OCI-LY3 (cell line): ENCODE measurements around the gene LIN28A.

Experiments
- CTCF ChIP-seq: fragments of 200-600, 300-600 bp; sonication (generic); IDR thresholded peaks from 2 replicates; pipeline ENCODE4 v1.5.1; 2014; ENCODE audit warnings: antibody characterized with exemption, low read length, low read depth
- EZH2phosphoT487 ChIP-seq: fragments of 200-600 bp; shearing (Covaris generic); IDR thresholded peaks from 2 replicates; pipeline ENCODE4 v1.6.1; 2018; ENCODE audit warnings: antibody characterized with exemption, mixed run types, low read depth

GRCh38 chr1:26376050-26376449 is 34.6 kb upstream of the LIN28A start:
- TF ChIP-seq CTCF (no peak), EZH2phosphoT487 (no peak)
